Cardiac muscle cell (in vitro differentiated cells and primary cell): Measurements from ENCODE around the gene DGKB. TPM values are rescaled to one million over a fixed set of nuclear protein-coding genes. Genes with fewer than 3 reads are reported as not detected.

Source experiments
- DNase-seq, 2 donors: peaks; one replicate each; pipeline versions ENCODE4 v3.0.0 to v3.0.0-alpha.2; 2010 to 2017; ENCODE audit warnings: low read depth in 1 of 2, low spot score in 1 of 2
- H3K27ac ChIP-seq: fragments of 200-600 bp; sonication (generic); 2 replicates; pipeline ENCODE4 v1.5.1; 2016
- H3K27me3 ChIP-seq: fragments of 200-600 bp; sonication (generic); 2 replicates; pipeline ENCODE4 v1.6.0; 2016; ENCODE audit warnings: control low read depth
- H3K36me3 ChIP-seq: fragments of 200-600 bp; sonication (generic); 2 replicates; pipeline ENCODE4 v1.5.1; 2016; ENCODE audit warnings: control low read depth
- H3K4me1 ChIP-seq: fragments of 200-600 bp; sonication (generic); 2 replicates; pipeline ENCODE4 v1.8.1; 2017; ENCODE audit warnings: low read depth, mild to moderate bottlenecking, mixed run types
- H3K4me3 ChIP-seq: fragments of 200-600 bp; sonication (generic); 2 replicates; pipeline ENCODE4 v1.5.1; 2016; ENCODE audit warnings: mild to moderate bottlenecking
- H3K9me3 ChIP-seq: fragments of 200-600 bp; sonication (generic); 2 replicates; pipeline ENCODE4 v1.5.1; 2017; ENCODE audit warnings: low read depth, mild to moderate bottlenecking, control low read depth
- polyA plus RNA-seq: library from polyadenylated mRNA; unstranded; fragments of >200 nt; fragmentation: Nextera tagmentation; extraction: Ambion mirVana; gene quantifications from 2 replicates; pipeline ENCODE4 v1.2.1, GENCODE V29; 2016
- total RNA-seq: library from RNA; depleted of rRNA; stranded (reverse); fragments of >200 nt; gene quantifications from 2 replicates; pipeline ENCODE4 v1.2.3, GENCODE V29; 2016
- TF ChIP-seq, protein P1 (sequence below): IDR thresholded peaks from 2 replicates; pipeline ENCODE4 v1.5.1; 2012; ENCODE audit warnings: low read depth, mild to moderate bottlenecking, low read length

DGKB gene
- total and polyA plus RNA-seq, 2 experiments from 2014 or later: 0.07 to 0.86 TPM

DNA sequence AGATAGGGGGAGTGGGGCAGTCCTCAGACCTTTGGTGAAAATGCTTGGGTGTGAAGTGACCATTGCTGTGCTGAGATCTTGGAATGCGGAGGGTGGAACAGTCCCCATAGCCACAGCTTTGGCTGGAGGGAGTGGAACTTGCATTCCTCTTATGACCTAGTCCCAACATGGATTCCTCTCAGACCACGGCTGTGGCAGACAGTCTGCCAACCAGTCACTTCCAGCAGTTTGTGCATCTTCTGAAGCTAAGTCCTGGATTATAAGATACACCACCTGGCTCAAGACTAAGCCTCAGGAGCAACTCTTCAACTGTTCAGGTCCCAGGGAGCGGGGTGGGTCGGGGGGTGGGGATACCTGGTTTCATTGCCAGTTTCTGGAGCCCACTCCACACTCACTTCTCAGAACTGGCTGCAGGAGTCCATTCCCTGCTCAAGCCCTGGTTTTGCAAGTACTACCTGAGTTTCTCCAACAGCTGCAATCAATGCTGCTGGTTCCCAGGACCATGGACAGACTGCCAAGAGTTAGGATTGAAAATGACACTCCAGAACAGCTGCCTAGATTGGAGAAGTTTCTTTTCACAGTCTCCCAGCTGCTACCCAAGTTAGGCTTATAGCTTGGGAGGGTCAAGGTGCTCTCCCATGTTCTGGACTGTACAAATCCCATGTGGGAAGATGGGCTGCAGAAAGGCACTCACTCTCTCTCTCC is 29.1 kb upstream of the DGKB start:
- H3K9me3 ChIP-seq: no peaks in the 10 kb centered on the region
- TF ChIP-seq, protein P1, sequence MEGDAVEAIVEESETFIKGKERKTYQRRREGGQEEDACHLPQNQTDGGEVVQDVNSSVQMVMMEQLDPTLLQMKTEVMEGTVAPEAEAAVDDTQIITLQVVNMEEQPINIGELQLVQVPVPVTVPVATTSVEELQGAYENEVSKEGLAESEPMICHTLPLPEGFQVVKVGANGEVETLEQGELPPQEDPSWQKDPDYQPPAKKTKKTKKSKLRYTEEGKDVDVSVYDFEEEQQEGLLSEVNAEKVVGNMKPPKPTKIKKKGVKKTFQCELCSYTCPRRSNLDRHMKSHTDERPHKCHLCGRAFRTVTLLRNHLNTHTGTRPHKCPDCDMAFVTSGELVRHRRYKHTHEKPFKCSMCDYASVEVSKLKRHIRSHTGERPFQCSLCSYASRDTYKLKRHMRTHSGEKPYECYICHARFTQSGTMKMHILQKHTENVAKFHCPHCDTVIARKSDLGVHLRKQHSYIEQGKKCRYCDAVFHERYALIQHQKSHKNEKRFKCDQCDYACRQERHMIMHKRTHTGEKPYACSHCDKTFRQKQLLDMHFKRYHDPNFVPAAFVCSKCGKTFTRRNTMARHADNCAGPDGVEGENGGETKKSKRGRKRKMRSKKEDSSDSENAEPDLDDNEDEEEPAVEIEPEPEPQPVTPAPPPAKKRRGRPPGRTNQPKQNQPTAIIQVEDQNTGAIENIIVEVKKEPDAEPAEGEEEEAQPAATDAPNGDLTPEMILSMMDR: no peak
- H3K4me1 ChIP-seq: no peaks in the 10 kb centered on the region
- H3K27me3 ChIP-seq: no peaks in the 10 kb centered on the region
- no peak for DNase-seq
- H3K4me3 ChIP-seq: no peak overlapping the region
- no peak overlapping the region for H3K27ac ChIP-seq
- H3K36me3 ChIP-seq: no peaks in the 10 kb centered on the region

DNA sequence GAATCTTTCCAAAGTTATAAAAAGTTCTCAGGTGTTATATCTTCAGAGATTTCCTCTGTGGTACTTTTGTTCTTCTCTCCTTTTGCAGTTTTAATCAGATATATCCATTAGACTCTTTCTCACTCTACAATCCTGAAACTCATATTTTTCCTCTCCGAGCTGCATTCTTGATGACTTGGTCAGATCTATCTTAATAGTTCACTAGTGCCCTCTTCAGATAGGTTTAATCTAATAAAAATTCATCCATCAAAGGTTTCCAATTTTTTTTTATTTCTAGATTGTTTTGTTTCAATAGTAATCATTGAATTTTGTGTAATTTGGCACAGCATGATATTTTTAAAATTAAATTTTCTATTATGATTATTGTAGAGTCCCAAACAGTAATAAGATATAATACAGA is 21.8 kb upstream of the DGKB start:
- H3K9me3 ChIP-seq: no peaks in the 10 kb centered on the region
- H3K4me3 ChIP-seq: no peak overlapping the region
- TF ChIP-seq, protein P1: no peak
- no peaks in the 10 kb centered on the region for H3K36me3 ChIP-seq
- H3K27ac ChIP-seq: no peak overlapping the region
- no peaks in the 10 kb centered on the region for H3K4me1 ChIP-seq
- no peaks in the 10 kb centered on the region for H3K27me3 ChIP-seq
- peak in 1 of 2 donors; percentile 32 for DNase-seq

GRCh38 chr7:14911077-14911476 is 8.5 kb upstream of the DGKB start:
- Histone ChIP-seq H3K36me3 (no peaks in the 10 kb centered on the region), H3K4me3 (no peak overlapping the region), H3K9me3 (no peaks in the 10 kb centered on the region), H3K27ac (no peak overlapping the region), H3K4me1 (no peaks in the 10 kb centered on the region), H3K27me3 (no peaks in the 10 kb centered on the region)
- no peak for DNase-seq
- TF ChIP-seq, protein P1: no peak

GRCh38 chr7:14908697-14909096 is 6.1 kb upstream of the DGKB start:
- H3K27me3 ChIP-seq: no peaks in the 10 kb centered on the region
- DNase-seq: no peak
- H3K36me3 ChIP-seq: no peaks in the 10 kb centered on the region
- no peak overlapping the region for H3K27ac ChIP-seq
- no peak overlapping the region for H3K4me3 ChIP-seq
- no peaks in the 10 kb centered on the region for H3K4me1 ChIP-seq
- TF ChIP-seq, protein P1: no peak
- H3K9me3 ChIP-seq: no peaks in the 10 kb centered on the region

GRCh38 chr7:14905764-14906163 is 3.2 kb upstream of the DGKB start:
- TF ChIP-seq, protein P1: no peak
- no peak overlapping the region for H3K4me3 ChIP-seq
- no peak for DNase-seq
- no peaks in the 10 kb centered on the region for H3K27me3 ChIP-seq
- no peaks in the 10 kb centered on the region for H3K36me3 ChIP-seq
- H3K27ac ChIP-seq: no peak overlapping the region
- H3K9me3 ChIP-seq: no peaks in the 10 kb centered on the region
- H3K4me1 ChIP-seq: no peaks in the 10 kb centered on the region
